ENCODE data around the gene FAM234A. TPM values are rescaled to one million over a fixed set of nuclear protein-coding genes. Genes with fewer than 3 reads are reported as not detected.

FAM234A gene
- total RNA-seq, 1 donor from 2014 or later: 133 TPM

DNA sequence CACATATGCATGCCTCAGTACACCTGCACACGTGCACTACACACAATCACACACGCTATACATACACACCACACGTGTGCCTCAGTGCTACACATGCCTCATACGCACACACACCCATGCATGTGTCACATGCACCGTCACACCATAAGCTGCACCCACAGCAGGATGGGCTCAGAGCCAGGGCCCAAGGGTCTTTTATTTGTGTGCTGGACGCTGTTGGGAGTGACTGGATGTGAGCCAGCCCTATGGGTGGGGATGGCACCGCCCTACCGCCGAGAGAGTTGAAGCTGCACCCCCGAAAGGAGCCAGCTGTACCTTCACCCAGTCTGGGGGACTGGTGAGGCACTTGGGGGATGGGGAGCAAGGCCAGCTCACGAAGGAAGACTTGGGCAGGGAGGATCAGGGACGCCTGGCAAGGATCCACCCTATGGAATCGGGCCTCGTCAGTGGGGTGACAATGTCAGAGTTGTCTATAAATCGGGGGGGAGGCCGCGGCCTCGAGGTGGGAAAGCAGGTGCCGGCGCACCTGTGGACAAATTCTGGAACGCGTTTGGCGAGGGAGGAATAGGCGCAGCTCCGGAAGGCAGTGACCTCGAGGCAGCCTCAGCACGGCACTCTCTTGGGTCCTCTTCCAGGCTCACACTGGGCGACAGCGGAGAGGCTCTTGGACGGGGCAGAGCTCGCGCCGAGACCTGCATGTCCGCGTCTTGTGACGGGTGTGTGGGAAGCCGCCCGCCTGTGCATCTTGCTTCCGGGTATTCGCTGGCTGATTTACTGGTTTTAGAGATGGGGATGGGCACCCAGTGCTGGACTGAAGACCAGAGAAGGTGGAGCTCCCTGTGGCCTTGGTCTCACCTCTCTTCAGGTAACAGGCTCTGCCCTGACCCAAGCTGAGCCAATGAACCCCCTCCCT is 33.8 kb downstream of the FAM234A start:
- Mint-ChIP-seq H3K4me1 (peaks cover 2% of the 10 kb centered on the region), H3K27ac (no peak overlapping the region), H3K4me3 (no peak overlapping the region), H3K36me3 (no peaks in the 10 kb centered on the region), H3K9me3 (no peaks in the 10 kb centered on the region), H3K27me3 (ENCODE audit: low read depth) (peaks cover 10% of the 10 kb centered on the region)
- TF ChIP-seq, protein P1, sequence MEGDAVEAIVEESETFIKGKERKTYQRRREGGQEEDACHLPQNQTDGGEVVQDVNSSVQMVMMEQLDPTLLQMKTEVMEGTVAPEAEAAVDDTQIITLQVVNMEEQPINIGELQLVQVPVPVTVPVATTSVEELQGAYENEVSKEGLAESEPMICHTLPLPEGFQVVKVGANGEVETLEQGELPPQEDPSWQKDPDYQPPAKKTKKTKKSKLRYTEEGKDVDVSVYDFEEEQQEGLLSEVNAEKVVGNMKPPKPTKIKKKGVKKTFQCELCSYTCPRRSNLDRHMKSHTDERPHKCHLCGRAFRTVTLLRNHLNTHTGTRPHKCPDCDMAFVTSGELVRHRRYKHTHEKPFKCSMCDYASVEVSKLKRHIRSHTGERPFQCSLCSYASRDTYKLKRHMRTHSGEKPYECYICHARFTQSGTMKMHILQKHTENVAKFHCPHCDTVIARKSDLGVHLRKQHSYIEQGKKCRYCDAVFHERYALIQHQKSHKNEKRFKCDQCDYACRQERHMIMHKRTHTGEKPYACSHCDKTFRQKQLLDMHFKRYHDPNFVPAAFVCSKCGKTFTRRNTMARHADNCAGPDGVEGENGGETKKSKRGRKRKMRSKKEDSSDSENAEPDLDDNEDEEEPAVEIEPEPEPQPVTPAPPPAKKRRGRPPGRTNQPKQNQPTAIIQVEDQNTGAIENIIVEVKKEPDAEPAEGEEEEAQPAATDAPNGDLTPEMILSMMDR (IDR thresholded peaks at IDR 0.05; ENCODE audit: unreplicated experiment): no peak
- peak in 1 of 2 experiments; percentile 17 for DNase-seq (ENCODE audit: low spot score in 2 of 2, unreplicated experiment in 2 of 2)

DNA sequence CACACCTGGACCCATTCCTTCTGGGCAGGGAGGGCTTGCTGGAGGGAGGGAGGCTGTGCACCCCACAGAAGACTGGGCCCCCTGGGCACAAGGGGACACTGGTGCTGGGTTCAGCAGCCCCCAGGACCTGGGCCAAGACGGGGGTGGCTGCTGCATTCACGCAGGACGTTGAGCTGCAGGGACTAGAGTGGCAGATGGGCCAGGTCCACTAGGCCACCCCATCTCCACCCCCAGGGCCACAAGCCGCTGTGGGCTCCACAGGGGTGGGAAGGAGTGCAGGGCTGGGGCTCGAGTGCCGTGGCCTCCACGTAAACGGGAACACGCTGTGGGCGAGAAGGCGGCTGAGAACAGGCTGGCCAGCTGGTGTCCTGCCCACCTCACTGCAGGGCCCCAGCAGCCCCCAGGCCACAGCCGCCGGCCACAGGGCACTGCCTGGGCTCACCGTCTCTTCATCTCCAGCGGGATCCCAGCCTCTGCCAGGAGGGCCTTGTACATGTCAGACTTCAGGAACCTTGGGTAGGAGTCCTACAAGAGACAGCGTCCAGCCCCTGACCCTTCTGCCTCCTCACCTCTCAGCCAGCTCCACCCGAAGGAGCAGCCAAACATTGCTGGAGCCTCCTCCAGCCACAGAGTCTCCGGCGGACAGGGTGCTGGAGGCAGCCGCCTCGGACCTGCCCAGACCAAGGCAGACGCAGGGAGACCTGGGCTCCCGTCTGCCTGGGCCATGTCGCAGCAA is 34.6 kb downstream of the FAM234A start:
- H3K9me3 Mint-ChIP-seq: no peaks in the 10 kb centered on the region
- TF ChIP-seq, protein P1 (IDR thresholded peaks at IDR 0.05; ENCODE audit: unreplicated experiment): no peak
- no peak for DNase-seq (ENCODE audit: low spot score in 2 of 2, unreplicated experiment in 2 of 2)
- peaks cover 12% of the 10 kb centered on the region for H3K27me3 Mint-ChIP-seq (ENCODE audit: low read depth)
- H3K27ac Mint-ChIP-seq: no peak overlapping the region
- H3K4me1 Mint-ChIP-seq: peaks cover 2% of the 10 kb centered on the region
- H3K4me3 Mint-ChIP-seq: no peak overlapping the region
- H3K36me3 Mint-ChIP-seq: no peaks in the 10 kb centered on the region

DNA sequence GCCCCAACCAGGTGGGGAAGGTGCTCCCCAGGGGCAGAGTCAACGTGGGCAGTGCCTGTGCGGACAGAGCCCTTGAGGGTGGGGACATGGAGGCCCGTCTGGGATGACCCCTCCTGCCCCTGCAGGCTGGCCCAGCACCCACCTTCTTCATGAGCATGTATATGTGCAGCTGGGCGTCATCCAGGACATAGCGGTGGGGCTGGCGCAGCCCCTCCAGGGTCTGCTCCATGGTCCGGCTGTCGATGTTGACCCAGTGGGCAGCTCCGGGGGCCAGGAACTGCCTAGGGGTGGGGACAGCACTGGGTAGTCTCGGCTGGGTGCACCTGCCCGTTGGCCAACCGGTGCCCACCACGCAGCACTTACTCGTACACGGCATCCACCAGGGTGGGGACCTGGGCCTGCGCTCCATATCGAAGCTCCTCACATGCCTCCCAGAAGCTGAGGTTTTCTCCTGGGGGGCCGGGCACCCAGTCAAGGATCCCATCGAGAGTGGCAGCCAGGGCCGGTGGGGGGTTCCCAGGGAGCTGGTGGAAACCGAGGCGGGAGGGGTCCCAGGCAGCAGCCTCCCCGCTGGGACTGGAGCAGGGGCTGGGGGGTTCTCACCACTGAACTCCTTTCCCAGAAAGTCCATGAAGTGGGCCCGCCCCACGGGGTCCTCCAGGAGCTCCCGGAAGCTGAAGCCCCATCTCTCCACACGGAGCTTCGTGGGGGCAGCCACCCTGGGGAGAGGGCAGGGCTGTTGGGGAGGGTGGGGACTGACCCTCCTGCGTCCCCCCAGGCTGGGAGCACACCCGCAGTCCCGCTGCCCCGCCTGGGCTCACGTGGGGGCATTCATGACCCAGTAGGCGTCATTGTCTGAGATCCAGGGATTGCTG is 36.0 kb downstream of the FAM234A start:
- TF ChIP-seq, protein P1 (IDR thresholded peaks at IDR 0.05; ENCODE audit: unreplicated experiment): no peak
- Mint-ChIP-seq H3K4me3 (no peak overlapping the region), H3K4me1 (peaks cover 2% of the 10 kb centered on the region), H3K36me3 (no peaks in the 10 kb centered on the region), H3K27ac (no peak overlapping the region), H3K27me3 (ENCODE audit: low read depth) (peaks cover 23% of the 10 kb centered on the region), H3K9me3 (no peaks in the 10 kb centered on the region)
- DNase-seq (ENCODE audit: low spot score in 2 of 2, unreplicated experiment in 2 of 2): no peak

DNA sequence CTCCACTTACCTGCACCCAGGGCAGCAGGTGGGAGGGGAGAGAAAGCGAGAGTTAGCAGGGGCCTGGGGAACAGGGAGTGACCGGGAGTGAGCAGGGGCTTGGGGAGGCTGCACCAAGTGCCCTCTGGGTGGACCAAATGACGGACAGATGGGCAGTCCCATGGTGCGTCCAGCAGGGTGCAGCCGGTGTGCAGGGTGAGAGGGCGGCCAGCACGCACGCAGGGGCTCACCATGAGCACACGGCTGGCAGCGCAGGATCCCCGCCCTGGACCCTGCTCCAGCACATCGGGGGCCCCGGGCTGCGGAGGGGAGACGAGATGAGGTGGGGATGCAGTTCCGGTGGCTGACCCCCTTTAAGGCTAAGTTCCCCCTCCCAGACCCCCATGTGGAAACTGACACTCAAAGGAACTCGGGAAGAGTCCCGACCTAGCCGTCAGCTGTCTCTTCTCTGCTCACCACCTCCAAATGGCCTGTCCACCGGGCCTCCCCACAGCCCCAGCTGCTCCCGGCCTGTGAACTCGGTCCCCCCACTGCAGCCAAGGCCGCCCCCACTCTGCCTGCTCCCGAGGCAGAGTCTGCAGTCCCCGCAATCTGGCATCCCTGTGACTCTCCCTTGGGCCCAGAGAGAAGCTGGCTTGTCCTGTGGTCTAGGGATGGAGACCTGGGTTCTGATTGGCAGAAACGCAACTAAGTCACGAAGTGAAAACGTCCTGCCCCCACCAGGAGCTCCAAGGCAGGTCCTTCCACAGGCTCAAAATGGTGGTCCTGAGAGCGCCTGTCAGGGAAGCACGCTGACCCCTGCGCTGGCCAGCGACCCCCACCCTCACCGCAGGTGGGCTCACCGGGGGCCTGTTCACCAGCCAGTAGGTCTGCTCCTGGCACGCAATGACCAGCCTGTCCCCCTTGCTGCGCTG is 38.3 kb downstream of the FAM234A start:
- no peaks in the 10 kb centered on the region for H3K36me3 Mint-ChIP-seq
- H3K27ac Mint-ChIP-seq: no peak overlapping the region

More for the DNA sequence above, 38.3 kb downstream of the FAM234A start:
- H3K4me3 Mint-ChIP-seq: no peak overlapping the region
- peak in 1 of 2 experiments; percentile 19 for DNase-seq (ENCODE audit: low spot score in 2 of 2, unreplicated experiment in 2 of 2)
- H3K27me3 Mint-ChIP-seq (ENCODE audit: low read depth): peaks cover 37% of the 10 kb centered on the region
- no peaks in the 10 kb centered on the region for H3K9me3 Mint-ChIP-seq
- H3K4me1 Mint-ChIP-seq: peaks cover 2% of the 10 kb centered on the region
- TF ChIP-seq, protein P1 (IDR thresholded peaks at IDR 0.05; ENCODE audit: unreplicated experiment): no peak

Measured in mesothelial cell of epicardium (in vitro differentiated cells).